ENCODE data around the gene POC1A.

Gene POC1A

GRCh38 chr3:52150860-52151259 is 3.4 kb downstream of the POC1A start:
- no peak for DNase-seq (ENCODE audit: low read depth in 2 of 2)

GRCh38 chr3:52150357-52150756 is 3.9 kb downstream of the POC1A start:
- DNase-seq (ENCODE audit: low read depth in 2 of 2) = no peak

GRCh38 chr3:52149726-52150125 is 4.5 kb downstream of the POC1A start:
- no peak for DNase-seq (ENCODE audit: low read depth in 2 of 2)

- no peak for DNase-seq (ENCODE audit: low read depth in 2 of 2)
Observed at GRCh38 chr3:52149021-52149420, 5.2 kb downstream of the POC1A start.

GRCh38 chr3:52147804-52148203 is 6.4 kb downstream of the POC1A start:
- DNase-seq (ENCODE audit: low read depth in 2 of 2) = no peak

GRCh38 chr3:52146811-52147210 is 7.4 kb downstream of the POC1A start:
- no peak for DNase-seq (ENCODE audit: low read depth in 2 of 2)

- no peak for DNase-seq (ENCODE audit: low read depth in 2 of 2)
Observed at GRCh38 chr3:52146189-52146588, 8.0 kb downstream of the POC1A start.

- DNase-seq (ENCODE audit: low read depth in 2 of 2) = no peak
Observed at GRCh38 chr3:52145736-52146110, 8.5 kb downstream of the POC1A start.

GRCh38 chr3:52144796-52145735 is 9.2 kb downstream of the POC1A start:
- no peak for DNase-seq (ENCODE audit: low read depth in 2 of 2)

- DNase-seq (ENCODE audit: low read depth in 2 of 2) = peak; percentile 24 to 29
Observed at GRCh38 chr3:52144034-52144795, 10.0 kb downstream of the POC1A start.

GRCh38 chr3:52143616-52144015 is 10.6 kb downstream of the POC1A start:
- DNase-seq (ENCODE audit: low read depth in 2 of 2) = no peak

GRCh38 chr3:52143156-52143555 is 11.1 kb downstream of the POC1A start:
- DNase-seq (ENCODE audit: low read depth in 2 of 2) = no peak

GRCh38 chr3:52141751-52142150 is 12.5 kb downstream of the POC1A start:
- no peak for DNase-seq (ENCODE audit: low read depth in 2 of 2)

- DNase-seq (ENCODE audit: low read depth in 2 of 2) = no peak
Observed at GRCh38 chr3:52140769-52141168, 13.5 kb downstream of the POC1A start.

GRCh38 chr3:52140000-52140399 is 14.2 kb downstream of the POC1A start:
- DNase-seq (ENCODE audit: low read depth in 2 of 2) = no peak

GRCh38 chr3:52137311-52137710 is 16.9 kb downstream of the POC1A start:
- DNase-seq (ENCODE audit: low read depth in 2 of 2) = no peak

- DNase-seq (ENCODE audit: low read depth in 2 of 2) = no peak
Observed at GRCh38 chr3:52136513-52136912, 17.7 kb downstream of the POC1A start.

- DNase-seq (ENCODE audit: low read depth in 2 of 2) = no peak
Observed at GRCh38 chr3:52135332-52135731, 18.9 kb downstream of the POC1A start.

GRCh38 chr3:52134761-52135160 is 19.5 kb downstream of the POC1A start:
- DNase-seq (ENCODE audit: low read depth in 2 of 2) = no peak

- DNase-seq (ENCODE audit: low read depth in 2 of 2) = no peak
Observed at GRCh38 chr3:52132930-52133329, 21.3 kb downstream of the POC1A start.

- DNase-seq (ENCODE audit: low read depth in 2 of 2) = no peak
Observed at GRCh38 chr3:52132041-52132440, 22.2 kb downstream of the POC1A start.

- DNase-seq (ENCODE audit: low read depth in 2 of 2) = no peak
Observed at GRCh38 chr3:52130966-52131622, 23.1 kb downstream of the POC1A start.

Data from fibroblast of skin of left biceps (primary cell).